ENCODE results near the gene ENTR1.

ENTR1 gene

GRCh38 chr9:136401173-136401922 is 9.1 kb downstream of the ENTR1 start:
- H3K4me3 ChIP-seq = no peak overlapping the region
- peak overlapping the region in 1 of 21 experiments; percentile 85 for H3K27ac ChIP-seq

- H3K27ac ChIP-seq = peak within 1 kb of the TSS in 20 of 21 experiments; percentile 35 to 88 (median 68)
- peak within 1 kb of the TSS; percentile 80 to 97 (median 94) for H3K4me3 ChIP-seq
These were observed 10.2 kb downstream of the ENTR1 start, which contains the start of gene SNAPC4 for GRCh38 chr9:136400038-136400834. SNAPC4 (minus strand) TSS chr9:136400170; CDS start chr9:136398428, 1,742 bp downstream.

- H3K4me3 ChIP-seq = peak overlapping the region; percentile 80 to 97 (median 94)
- peak overlapping the region in 20 of 21 experiments; percentile 35 to 88 (median 68) for H3K27ac ChIP-seq
These were observed 11.0 kb downstream of the ENTR1 start for GRCh38 chr9:136399176-136400037.

- H3K4me3 ChIP-seq = no peak overlapping the region
- H3K27ac ChIP-seq = no peak overlapping the region
These were observed 12.1 kb downstream of the ENTR1 start for GRCh38 chr9:136398286-136398685.

- Histone ChIP-seq H3K4me3 (no peak overlapping the region), H3K27ac (no peak overlapping the region)
These were observed 12.8 kb downstream of the ENTR1 start for GRCh38 chr9:136397643-136398042.

- H3K4me3 ChIP-seq = no peak overlapping the region
- H3K27ac ChIP-seq = no peak overlapping the region
These were observed 14.2 kb downstream of the ENTR1 start for GRCh38 chr9:136396219-136396515.

- no peak overlapping the region for H3K4me3 ChIP-seq
- no peak overlapping the region for H3K27ac ChIP-seq
These were observed 14.8 kb downstream of the ENTR1 start for GRCh38 chr9:136395345-136396218.

- H3K27ac ChIP-seq = no peak overlapping the region
- H3K4me3 ChIP-seq = no peak overlapping the region
These were observed 15.4 kb downstream of the ENTR1 start for GRCh38 chr9:136395020-136395340.

- Histone ChIP-seq H3K4me3 (no peak overlapping the region), H3K27ac (no peak overlapping the region)
These were observed 15.9 kb downstream of the ENTR1 start for GRCh38 chr9:136394312-136395019.

GRCh38 chr9:136393531-136393930 is 16.9 kb downstream of the ENTR1 start:
- Histone ChIP-seq H3K4me3 (no peak overlapping the region), H3K27ac (no peak overlapping the region)

- no peak overlapping the region for H3K27ac ChIP-seq
- H3K4me3 ChIP-seq = no peak overlapping the region
These were observed 17.6 kb downstream of the ENTR1 start for GRCh38 chr9:136392538-136393449.

GRCh38 chr9:136391737-136392537 is 18.5 kb downstream of the ENTR1 start:
- Histone ChIP-seq H3K27ac (no peak overlapping the region), H3K4me3 (no peak overlapping the region)

- no peak overlapping the region for H3K4me3 ChIP-seq
- no peak overlapping the region for H3K27ac ChIP-seq
These were observed 21.0 kb downstream of the ENTR1 start for GRCh38 chr9:136389396-136389795.

GRCh38 chr9:136387217-136387616 is 23.2 kb downstream of the ENTR1 start:
- H3K27ac ChIP-seq = no peak overlapping the region

GRCh38 chr9:136386018-136386417 is 24.4 kb downstream of the ENTR1 start:
- Histone ChIP-seq H3K4me3 (no peak overlapping the region), H3K27ac (no peak overlapping the region)

More at GRCh38 chr9:136387217-136387616, 23.2 kb downstream of the ENTR1 start:
- H3K4me3 ChIP-seq = no peak overlapping the region

- H3K27ac ChIP-seq = no peak overlapping the region
- H3K4me3 ChIP-seq = no peak overlapping the region
These were observed 25.4 kb downstream of the ENTR1 start for GRCh38 chr9:136385015-136385414.

GRCh38 chr9:136383436-136383835 is 27.0 kb downstream of the ENTR1 start:
- H3K4me3 ChIP-seq = no peak overlapping the region

More at GRCh38 chr9:136383436-136383835, 27.0 kb downstream of the ENTR1 start:
- no peak overlapping the region for H3K27ac ChIP-seq

Measured in skin epidermis (tissue), 12 donors.